Esophagus muscularis mucosa (tissue), 3 donors: ENCODE measurements around the gene RADX.

Source experiments
- POLR2A ChIP-seq: fragments of 450-650 bp; IDR thresholded peaks from one replicate; pipeline ENCODE4 v1.6.1; 2017; ENCODE audit warnings: antibody characterized with exemption, moderate library complexity, mild to moderate bottlenecking, low read depth
- TF ChIP-seq, protein P1 (sequence below), 3 experiments: fragments of 200-600 bp in 2 of 3; fragments of 450-650 bp in 1 of 3; sonication (generic) in 2 of 3; IDR thresholded peaks; one replicate each; pipeline ENCODE4 v1.5.1; 2017 to 2019; ENCODE audit warnings: antibody characterized with exemption in 3 of 3, mild to moderate bottlenecking in 2 of 3, moderate library complexity in 1 of 3

DNA sequence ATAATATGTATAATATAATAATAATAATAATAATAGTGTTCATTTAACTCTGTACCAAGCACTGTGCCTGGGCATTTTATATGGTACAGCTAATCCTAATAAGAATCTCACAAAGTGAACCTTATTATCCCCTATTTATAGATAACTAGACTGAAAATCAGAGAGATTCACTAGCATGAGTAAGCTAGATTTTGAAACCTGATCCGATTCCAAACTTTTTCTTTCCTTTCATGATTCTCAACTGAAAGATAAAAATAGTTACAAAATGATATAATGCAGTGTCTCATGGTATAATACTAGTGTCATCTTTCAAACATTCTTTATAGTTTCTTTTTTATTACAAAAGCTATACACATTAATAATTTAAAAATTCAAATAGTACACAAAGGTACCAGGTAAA lies 58.9 kb downstream of the RADX start:
- TF ChIP-seq, protein P1, sequence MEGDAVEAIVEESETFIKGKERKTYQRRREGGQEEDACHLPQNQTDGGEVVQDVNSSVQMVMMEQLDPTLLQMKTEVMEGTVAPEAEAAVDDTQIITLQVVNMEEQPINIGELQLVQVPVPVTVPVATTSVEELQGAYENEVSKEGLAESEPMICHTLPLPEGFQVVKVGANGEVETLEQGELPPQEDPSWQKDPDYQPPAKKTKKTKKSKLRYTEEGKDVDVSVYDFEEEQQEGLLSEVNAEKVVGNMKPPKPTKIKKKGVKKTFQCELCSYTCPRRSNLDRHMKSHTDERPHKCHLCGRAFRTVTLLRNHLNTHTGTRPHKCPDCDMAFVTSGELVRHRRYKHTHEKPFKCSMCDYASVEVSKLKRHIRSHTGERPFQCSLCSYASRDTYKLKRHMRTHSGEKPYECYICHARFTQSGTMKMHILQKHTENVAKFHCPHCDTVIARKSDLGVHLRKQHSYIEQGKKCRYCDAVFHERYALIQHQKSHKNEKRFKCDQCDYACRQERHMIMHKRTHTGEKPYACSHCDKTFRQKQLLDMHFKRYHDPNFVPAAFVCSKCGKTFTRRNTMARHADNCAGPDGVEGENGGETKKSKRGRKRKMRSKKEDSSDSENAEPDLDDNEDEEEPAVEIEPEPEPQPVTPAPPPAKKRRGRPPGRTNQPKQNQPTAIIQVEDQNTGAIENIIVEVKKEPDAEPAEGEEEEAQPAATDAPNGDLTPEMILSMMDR (IDR thresholded peaks at IDR 0.05), result no peak
- TF ChIP-seq POLR2A, result no peak
